Neural progenitor cell (in vitro differentiated cells): ENCODE measurements around the gene CDH23. TPM values are rescaled to one million over a fixed set of nuclear protein-coding genes. Genes with fewer than 3 reads are reported as not detected.

ENCODE experiments used
- DNase-seq: peaks from one replicate; pipeline ENCODE4 v3.0.0-alpha.2; 2016; ENCODE audit warnings: low spot score
- H2AFZ ChIP-seq: fragments of 200-600 bp; sonication (generic); replicated peaks from 2 replicates; pipeline ENCODE4 v1.6.1; 2016; ENCODE audit warnings: antibody characterized with exemption
- H3F3A ChIP-seq: fragments of 200-600 bp; sonication (generic); 2 replicates; pipeline ENCODE4 v1.6.1; 2016; ENCODE audit warnings: antibody characterized with exemption, low read depth
- H3K27ac ChIP-seq: fragments of 200-600 bp; sonication (generic); 2 replicates; pipeline ENCODE4 v1.5.1; 2016; ENCODE audit warnings: mild to moderate bottlenecking
- H3K27me3 ChIP-seq: fragments of 200-600 bp; sonication (generic); 2 replicates; pipeline ENCODE4 v1.6.1; 2016; ENCODE audit warnings: mild to moderate bottlenecking, moderate library complexity
- H3K36me3 ChIP-seq: fragments of 200-600 bp; sonication (generic); 2 replicates; pipeline ENCODE4 v1.5.1; 2016
- H3K4me1 ChIP-seq: fragments of 200-600 bp; sonication (generic); 2 replicates; pipeline ENCODE4 v1.6.1; 2016; ENCODE audit warnings: mixed run types
- H3K4me2 ChIP-seq: fragments of 200-600 bp; sonication (generic); 2 replicates; pipeline ENCODE4 v1.6.1; 2016
- H3K4me3 ChIP-seq: fragments of 200-600 bp; sonication (generic); 2 replicates; pipeline ENCODE4 v1.5.1; 2016
- H3K79me2 ChIP-seq: fragments of 200-600 bp; sonication (generic); 2 replicates; pipeline ENCODE4 v1.6.1; 2016; ENCODE audit warnings: low read depth
- H3K9ac ChIP-seq: fragments of 200-600 bp; sonication (generic); 2 replicates; pipeline ENCODE4 v1.6.1; 2016
- H3K9me3 ChIP-seq: fragments of 200-600 bp; sonication (generic); 2 replicates; pipeline ENCODE4 v1.5.1; 2016; ENCODE audit warnings: low read depth
- H4K20me1 ChIP-seq: fragments of 200-600 bp; sonication (generic); 2 replicates; pipeline ENCODE4 v1.6.1; 2016; ENCODE audit warnings: low read depth
- H3K27ac Mint-ChIP-seq: 3 replicates; pipeline ENCODE4 v1.8.0; 2021; ENCODE audit warnings: mixed read lengths
- H3K27me3 Mint-ChIP-seq: 2 replicates; pipeline ENCODE4 v1.8.0; 2022; ENCODE audit warnings: low read depth, mild to moderate bottlenecking, inconsistent platforms, moderate library complexity, mixed read lengths; ENCODE audit not compliant: insufficient read depth
- H3K36me3 Mint-ChIP-seq: 3 replicates; pipeline ENCODE4 v1.8.0; 2021; ENCODE audit warnings: mixed read lengths
- H3K4me1 Mint-ChIP-seq: 3 replicates; pipeline ENCODE4 v1.8.0; 2021; ENCODE audit warnings: mixed read lengths
- H3K4me3 Mint-ChIP-seq: 3 replicates; pipeline ENCODE4 v1.8.0; 2021; ENCODE audit warnings: mild to moderate bottlenecking, moderate library complexity, mixed read lengths
- H3K9me3 Mint-ChIP-seq: 3 replicates; pipeline ENCODE4 v1.8.0; 2020; ENCODE audit warnings: mixed read lengths
- EZH2 ChIP-seq: fragments of 200-600 bp; sonication (generic); IDR thresholded peaks from 2 replicates; pipeline ENCODE4 v1.6.1; 2017; ENCODE audit warnings: antibody characterized with exemption, mild to moderate bottlenecking, moderate library complexity
- EZH2phosphoT487 ChIP-seq: fragments of 200-600 bp; sonication (generic); IDR thresholded peaks from 2 replicates; pipeline ENCODE4 v1.6.1; 2017; ENCODE audit warnings: antibody characterized with exemption
- total RNA-seq: library from RNA; depleted of rRNA; stranded (reverse); fragments of >200 nt; gene quantifications from 2 replicates; pipeline ENCODE4 v1.2.3, GENCODE V29; 2015; ENCODE audit warnings: low replicate concordance
- TF ChIP-seq, protein P1 (sequence below): fragments of 200-600 bp; sonication (generic); IDR thresholded peaks from 2 replicates; pipeline ENCODE4 v1.5.1; 2017; ENCODE audit warnings: antibody characterized with exemption, mild to moderate bottlenecking

The CDH23 gene
- total RNA-seq, 1 donor from 2014 or later: 5.9 TPM

DNA sequence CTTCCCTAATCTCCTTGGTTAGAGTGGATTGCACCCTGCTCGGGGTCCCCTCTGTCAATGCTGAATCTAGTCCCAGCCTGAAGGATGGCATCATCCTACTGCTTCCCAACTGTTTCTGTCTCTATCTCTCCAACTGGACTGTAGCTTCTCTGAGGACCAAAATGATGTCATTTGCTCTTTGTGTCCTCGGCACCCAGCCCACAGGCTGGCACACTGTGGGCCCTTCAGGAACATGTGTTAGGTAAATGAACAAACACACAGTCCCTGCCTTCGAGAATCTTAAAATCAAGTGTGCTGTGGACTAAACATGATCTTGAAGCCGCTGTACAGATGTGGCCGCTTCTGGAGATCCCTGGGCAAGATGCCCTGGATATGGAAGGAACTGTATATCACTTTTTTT lies 5.0 kb upstream of the CDH23 start:
- H3F3A ChIP-seq: peaks cover 8% of the 10 kb centered on the region
- no peak overlapping the region for H3K4me2 ChIP-seq
- peaks cover 36% of the 10 kb centered on the region for H3K27me3 ChIP-seq
- no peaks in the 10 kb centered on the region for H3K9me3 ChIP-seq
- no peaks in the 10 kb centered on the region for H4K20me1 ChIP-seq
- TF ChIP-seq, protein P1, sequence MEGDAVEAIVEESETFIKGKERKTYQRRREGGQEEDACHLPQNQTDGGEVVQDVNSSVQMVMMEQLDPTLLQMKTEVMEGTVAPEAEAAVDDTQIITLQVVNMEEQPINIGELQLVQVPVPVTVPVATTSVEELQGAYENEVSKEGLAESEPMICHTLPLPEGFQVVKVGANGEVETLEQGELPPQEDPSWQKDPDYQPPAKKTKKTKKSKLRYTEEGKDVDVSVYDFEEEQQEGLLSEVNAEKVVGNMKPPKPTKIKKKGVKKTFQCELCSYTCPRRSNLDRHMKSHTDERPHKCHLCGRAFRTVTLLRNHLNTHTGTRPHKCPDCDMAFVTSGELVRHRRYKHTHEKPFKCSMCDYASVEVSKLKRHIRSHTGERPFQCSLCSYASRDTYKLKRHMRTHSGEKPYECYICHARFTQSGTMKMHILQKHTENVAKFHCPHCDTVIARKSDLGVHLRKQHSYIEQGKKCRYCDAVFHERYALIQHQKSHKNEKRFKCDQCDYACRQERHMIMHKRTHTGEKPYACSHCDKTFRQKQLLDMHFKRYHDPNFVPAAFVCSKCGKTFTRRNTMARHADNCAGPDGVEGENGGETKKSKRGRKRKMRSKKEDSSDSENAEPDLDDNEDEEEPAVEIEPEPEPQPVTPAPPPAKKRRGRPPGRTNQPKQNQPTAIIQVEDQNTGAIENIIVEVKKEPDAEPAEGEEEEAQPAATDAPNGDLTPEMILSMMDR: no peak
- no peak for TF ChIP-seq EZH2phosphoT487
- no peak for TF ChIP-seq EZH2
- no peak overlapping the region for H3K4me3 ChIP-seq
- no peak overlapping the region for H3K9ac ChIP-seq
- Mint-ChIP-seq H3K4me1 (peaks cover 12% of the 10 kb centered on the region), H3K27ac (no peak overlapping the region), H3K27me3 (peaks cover 20% of the 10 kb centered on the region), H3K9me3 (no peaks in the 10 kb centered on the region), H3K36me3 (no peaks in the 10 kb centered on the region), H3K4me3 (no peak overlapping the region)
- no peaks in the 10 kb centered on the region for H3K36me3 ChIP-seq
- no peak overlapping the region for H2AFZ ChIP-seq
- no peak for DNase-seq
- no peaks in the 10 kb centered on the region for H3K79me2 ChIP-seq
- H3K4me1 ChIP-seq: peaks cover 6% of the 10 kb centered on the region
- H3K27ac ChIP-seq: no peak overlapping the region

DNA sequence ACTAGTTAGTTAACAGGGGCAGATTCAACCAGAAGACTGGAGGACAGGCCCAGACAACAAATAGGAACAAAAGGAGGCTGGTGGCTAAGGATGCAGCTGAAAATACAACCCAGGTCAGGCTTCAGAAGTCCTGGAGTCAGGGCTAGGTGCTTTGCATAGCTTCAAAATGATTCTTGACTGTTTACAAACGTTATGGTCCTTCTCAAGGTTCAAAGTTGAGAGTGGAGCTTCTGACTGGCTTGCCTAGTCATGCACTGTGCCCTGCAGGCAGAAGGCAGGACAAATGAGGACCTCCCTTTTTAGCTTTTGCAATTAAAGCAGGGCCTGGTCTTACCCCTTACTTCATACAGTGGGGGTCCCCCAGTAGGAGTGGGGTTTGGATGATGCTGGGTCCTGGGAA lies 4.4 kb upstream of the CDH23 start:
- peaks cover 20% of the 10 kb centered on the region for H3K27me3 Mint-ChIP-seq
- H3K9me3 Mint-ChIP-seq: no peaks in the 10 kb centered on the region
- H3K27ac Mint-ChIP-seq: no peak overlapping the region
- Histone ChIP-seq H3K36me3 (no peaks in the 10 kb centered on the region), H3K4me1 (peaks cover 8% of the 10 kb centered on the region), H3K9me3 (no peaks in the 10 kb centered on the region), H3K9ac (no peak overlapping the region), H4K20me1 (peaks cover under 1% of the 10 kb centered on the region), H3K4me3 (no peak overlapping the region), H3K79me2 (no peaks in the 10 kb centered on the region), H3K27ac (no peak overlapping the region), H3K4me2 (no peak overlapping the region), H2AFZ (no peak overlapping the region), H3K27me3 (peaks cover 42% of the 10 kb centered on the region), H3F3A (peaks cover 8% of the 10 kb centered on the region)
- H3K4me3 Mint-ChIP-seq: no peak overlapping the region
- no peaks in the 10 kb centered on the region for H3K36me3 Mint-ChIP-seq
- DNase-seq: no peak
- H3K4me1 Mint-ChIP-seq: peaks cover 12% of the 10 kb centered on the region
- TF ChIP-seq, protein P1: no peak

DNA sequence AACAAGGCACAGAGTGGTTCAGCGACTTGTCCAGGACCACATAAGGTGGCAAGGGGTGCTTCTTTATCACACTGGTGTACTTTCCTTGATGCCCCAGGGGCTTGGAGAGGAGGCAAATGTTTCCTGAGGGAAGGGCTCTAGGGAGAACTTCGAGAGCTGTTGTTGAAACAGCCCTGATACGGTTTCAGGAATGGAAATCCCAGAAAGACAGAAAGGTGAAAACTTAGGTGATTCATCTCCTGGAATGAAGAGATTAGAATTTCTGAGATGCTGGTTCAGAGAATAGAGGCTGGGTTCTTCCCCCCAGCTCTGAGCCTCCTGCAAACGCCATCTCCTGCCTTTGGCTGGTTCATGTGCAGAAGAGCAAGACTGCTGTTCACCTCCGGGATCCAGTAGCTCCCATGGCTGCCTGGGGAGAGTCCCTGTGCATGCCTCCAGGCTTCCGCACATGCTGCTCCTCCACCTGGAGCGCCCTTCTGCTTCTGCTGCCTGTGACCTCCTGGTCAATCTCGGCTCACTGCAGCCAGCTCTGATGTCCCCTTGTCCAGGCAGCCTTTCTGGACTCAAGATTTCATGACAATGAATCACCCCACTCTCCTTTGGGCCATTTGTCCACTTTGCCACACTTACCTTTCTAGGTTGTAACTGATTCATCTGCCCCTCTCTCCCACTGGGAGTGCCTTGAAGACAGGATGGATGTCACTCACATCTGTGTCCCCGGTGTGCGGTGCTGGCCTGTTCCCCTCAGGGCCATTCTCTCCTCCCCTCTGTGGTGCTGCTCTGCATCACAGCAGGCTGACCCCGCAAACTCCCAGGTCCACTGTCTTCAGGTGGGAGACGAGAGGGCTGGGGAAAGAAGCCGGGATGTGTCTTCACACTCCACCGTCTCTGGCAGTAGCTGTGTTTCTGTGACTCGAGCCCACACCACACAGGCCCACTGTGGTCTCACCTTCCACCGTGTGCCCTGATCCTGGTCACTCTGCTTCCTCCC lies 3.6 kb upstream of the CDH23 start:
- Histone ChIP-seq H3K4me1 (peaks cover 16% of the 10 kb centered on the region), H3K27ac (no peak overlapping the region), H3K36me3 (no peaks in the 10 kb centered on the region), H3K27me3 (peaks cover 50% of the 10 kb centered on the region), H3K4me2 (no peak overlapping the region), H3F3A (peaks cover 8% of the 10 kb centered on the region), H2AFZ (no peak overlapping the region), H3K79me2 (no peaks in the 10 kb centered on the region), H3K9ac (no peak overlapping the region), H3K4me3 (no peak overlapping the region), H4K20me1 (peaks cover 7% of the 10 kb centered on the region), H3K9me3 (no peaks in the 10 kb centered on the region)
- H3K36me3 Mint-ChIP-seq: no peaks in the 10 kb centered on the region
- H3K4me1 Mint-ChIP-seq: peaks cover 13% of the 10 kb centered on the region
- no peak overlapping the region for H3K4me3 Mint-ChIP-seq
- no peaks in the 10 kb centered on the region for H3K9me3 Mint-ChIP-seq
- DNase-seq: no peak
- peaks cover 24% of the 10 kb centered on the region for H3K27me3 Mint-ChIP-seq
- no peak overlapping the region for H3K27ac Mint-ChIP-seq
- no peak for TF ChIP-seq EZH2
- TF ChIP-seq, protein P1: no peak
